ES-I3 (cell line): ENCODE measurements around the gene TAF4B.
"Not testable (repeated sequence)": the region's sequence is repeated elsewhere in the genome, so short reads cannot be mapped to it uniquely, and the experiment has no call there.

Experiments
- H3K36me3 ChIP-seq: 2 replicates; pipeline ENCODE4 v1.6.1; 2013; ENCODE audit warnings: mild to moderate bottlenecking, low read length, control low read depth, moderate library complexity; ENCODE audit not compliant: insufficient read depth
- H3K4me1 ChIP-seq: 2 replicates; pipeline ENCODE4 v1.6.1; 2013; ENCODE audit warnings: mild to moderate bottlenecking, control low read depth, low read length; ENCODE audit not compliant: insufficient read depth
- H3K9ac ChIP-seq: 2 replicates; pipeline ENCODE4 v1.6.1; 2013; ENCODE audit warnings: low read depth, mild to moderate bottlenecking, low read length, moderate library complexity
- H3K9me3 ChIP-seq: 2 replicates; pipeline ENCODE4 v1.6.1; 2013; ENCODE audit warnings: mild to moderate bottlenecking, low read length, moderate library complexity; ENCODE audit not compliant: control insufficient read depth, insufficient read depth

Gene TAF4B

DNA sequence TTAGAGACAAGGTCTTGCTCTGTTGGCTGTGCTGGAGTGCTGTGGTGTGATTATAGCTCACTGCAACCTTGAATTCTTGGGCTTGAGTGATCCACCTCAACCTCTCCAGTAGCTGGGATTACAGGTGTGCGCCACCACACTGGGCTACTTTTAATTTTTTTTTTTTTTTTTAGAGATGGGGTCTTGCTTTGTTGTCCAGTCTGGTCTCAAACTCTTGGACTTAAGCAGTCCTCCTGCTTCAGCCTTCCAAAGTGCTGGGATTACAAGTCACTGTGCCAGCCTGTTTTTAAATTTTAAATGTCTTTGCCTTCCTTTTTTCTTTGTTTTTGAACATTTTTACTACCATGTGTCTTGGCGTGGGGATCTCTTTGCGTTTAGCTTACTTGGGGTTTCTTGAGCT is 32.5 kb downstream of the TAF4B start:
- Histone ChIP-seq H3K9ac (no peak overlapping the region), H3K4me1 (no peaks in the 10 kb centered on the region; the same call in 1 of the 2 replicates)

DNA sequence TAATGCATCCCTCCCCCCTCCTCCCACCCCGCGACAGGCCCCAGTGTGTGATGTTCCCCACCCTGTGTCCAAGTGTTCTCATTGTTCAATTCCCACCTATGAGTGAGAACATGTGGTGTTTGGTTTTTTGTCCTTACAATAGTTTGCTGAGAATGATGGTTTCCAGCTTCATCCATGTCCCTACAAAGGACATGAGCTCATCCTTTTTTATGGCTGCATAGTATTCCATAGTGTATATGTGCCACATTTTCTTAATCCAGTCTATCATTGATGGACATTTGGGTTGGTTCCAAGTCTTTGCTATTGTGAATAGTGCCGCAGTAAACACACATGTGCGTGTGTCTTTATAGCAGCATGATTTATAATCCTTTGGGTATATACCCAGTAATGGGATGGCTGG is 33.2 kb downstream of the TAF4B start:
- not testable (repeated sequence) for H3K9ac ChIP-seq, H3K9me3 ChIP-seq, H3K4me1 ChIP-seq, H3K36me3 ChIP-seq

More for the DNA sequence above, 32.5 kb downstream of the TAF4B start:
- no peaks in the 10 kb centered on the region for H3K9me3 ChIP-seq
- H3K36me3 ChIP-seq, result no peaks in the 10 kb centered on the region

DNA sequence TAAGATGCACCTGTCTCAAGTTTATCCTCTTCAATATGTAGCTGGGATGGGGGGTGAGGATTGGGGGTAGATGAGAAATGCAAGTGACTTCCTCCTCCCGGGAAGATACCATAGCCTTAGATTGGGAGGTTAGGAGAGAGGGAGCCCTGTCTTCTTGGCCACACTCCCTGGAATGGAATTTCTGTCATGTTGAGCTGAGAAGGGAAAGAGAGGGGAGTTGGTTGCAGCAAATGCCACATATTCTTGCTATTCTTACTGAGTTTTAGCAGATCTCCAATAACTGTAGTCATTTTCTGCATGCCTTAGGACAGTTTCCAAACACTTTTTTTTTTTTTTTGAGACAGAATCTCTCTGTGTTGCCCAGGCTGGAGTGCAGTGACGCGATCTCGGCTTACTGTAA is 35.9 kb downstream of the TAF4B start:
- Histone ChIP-seq H3K9me3 (no peaks in the 10 kb centered on the region), H3K4me1 (no peaks in the 10 kb centered on the region; the same call in 1 of the 2 replicates), H3K36me3 (no peaks in the 10 kb centered on the region), H3K9ac (no peak overlapping the region)

DNA sequence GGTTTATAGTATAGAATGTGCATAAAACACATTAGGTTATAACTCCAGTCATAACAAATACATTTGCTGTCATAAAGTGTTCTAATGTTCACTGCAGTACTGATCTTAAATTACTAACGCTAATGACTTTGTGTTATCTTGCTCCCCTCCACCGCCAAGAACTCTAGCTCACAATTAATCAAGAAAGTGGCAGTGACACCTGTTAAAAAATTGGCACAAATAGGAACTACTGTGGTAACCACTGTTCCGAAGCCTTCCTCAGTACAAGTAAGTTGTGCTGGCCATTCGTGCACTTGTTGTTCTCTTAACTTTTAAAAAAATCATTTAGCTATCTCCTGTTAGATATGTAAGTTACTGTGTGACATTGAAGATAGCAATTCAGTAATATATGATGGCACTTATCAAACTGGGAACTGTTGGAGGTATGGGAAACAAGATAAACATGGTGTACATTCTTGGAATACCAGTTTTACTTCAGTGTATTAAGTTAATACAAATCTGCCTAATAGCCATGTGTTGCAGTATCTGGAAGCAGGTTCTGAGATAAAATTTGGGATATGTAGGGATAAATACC is 41.2 kb downstream of the TAF4B start:
- Histone ChIP-seq H3K36me3 (no peaks in the 10 kb centered on the region; the same call in 1 of the 2 replicates), H3K9me3 (no peaks in the 10 kb centered on the region), H3K9ac (no peak overlapping the region), H3K4me1 (no peaks in the 10 kb centered on the region)

DNA sequence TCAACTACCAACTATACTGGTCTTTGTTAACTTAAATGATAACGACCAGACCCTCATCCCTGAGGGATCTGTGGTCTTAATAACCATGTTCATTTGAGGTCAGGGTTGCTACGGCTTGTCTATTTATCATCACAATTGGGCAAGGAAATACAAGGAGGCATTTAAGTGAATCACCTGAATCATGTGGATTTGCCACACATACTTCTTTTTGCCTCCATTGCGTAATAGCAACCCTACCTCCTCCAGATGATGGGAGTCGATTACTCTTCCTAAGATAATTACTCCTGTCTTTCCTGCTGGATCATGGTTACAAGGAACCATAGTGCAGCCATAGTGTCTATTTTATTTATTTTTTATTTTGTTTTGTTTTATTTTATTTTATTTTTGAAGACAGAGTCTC is 42.2 kb downstream of the TAF4B start:
- Histone ChIP-seq H3K9me3 (no peaks in the 10 kb centered on the region), H3K36me3 (no peaks in the 10 kb centered on the region; the same call in 1 of the 2 replicates), H3K4me1 (no peaks in the 10 kb centered on the region)

DNA sequence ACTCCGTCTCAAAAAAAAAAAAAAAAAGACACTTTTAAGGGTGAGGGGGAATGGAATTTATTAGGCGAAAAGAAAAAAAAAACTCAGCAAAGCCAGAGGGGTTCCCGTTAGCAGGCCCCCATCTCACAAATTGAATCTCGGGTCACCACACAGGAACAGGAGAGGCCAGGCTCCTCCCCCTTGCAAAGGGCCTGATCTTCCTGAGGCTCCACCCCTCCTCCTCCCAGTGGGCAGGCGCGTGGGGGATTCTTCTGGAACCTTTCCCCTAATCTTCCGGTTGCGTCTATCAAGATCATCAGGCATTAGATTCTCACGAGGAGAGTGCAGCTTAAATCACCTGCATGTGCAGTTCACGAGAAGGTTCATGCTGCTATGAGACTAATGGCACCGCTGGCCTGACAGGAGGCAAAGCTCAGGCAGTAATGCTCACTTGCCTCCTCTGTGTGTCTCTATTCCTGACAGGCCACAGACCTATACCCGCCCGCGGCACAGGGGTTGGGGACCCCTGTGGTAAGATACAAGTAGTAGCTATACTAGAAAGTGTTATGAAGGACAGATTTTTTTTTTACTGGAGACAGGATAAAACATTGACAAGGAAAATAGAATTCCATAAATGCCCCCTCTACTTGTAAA is 45.8 kb downstream of the TAF4B start:
- Histone ChIP-seq H3K36me3 (peaks cover 5% of the 10 kb centered on the region; the same call in 1 of the 2 replicates), H3K9ac (no peak overlapping the region), H3K9me3 (no peaks in the 10 kb centered on the region), H3K4me1 (no peaks in the 10 kb centered on the region)

More for the DNA sequence above, 42.2 kb downstream of the TAF4B start:
- H3K9ac ChIP-seq, result no peak overlapping the region

DNA sequence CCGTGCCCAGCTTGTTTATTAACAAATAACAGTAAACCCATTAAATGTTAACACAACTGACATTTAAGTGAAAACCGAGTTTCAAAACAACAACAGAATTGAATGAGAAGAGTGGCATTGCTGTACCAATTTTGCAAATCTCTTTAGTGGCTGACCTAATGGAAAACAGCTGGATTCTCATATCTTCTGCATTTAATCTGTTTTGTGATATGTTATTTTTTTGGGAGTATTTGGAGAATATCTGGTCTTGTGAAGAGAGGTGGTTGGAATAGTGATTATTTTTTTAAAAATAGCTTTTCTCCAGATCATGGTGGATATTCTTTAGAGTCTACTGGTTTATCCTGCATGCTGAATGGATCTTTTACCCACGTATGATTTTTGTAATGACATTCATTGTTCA is 51.1 kb downstream of the TAF4B start:
- no peaks in the 10 kb centered on the region for H3K9me3 ChIP-seq
- H3K36me3 ChIP-seq, result peaks cover 8% of the 10 kb centered on the region
- H3K4me1 ChIP-seq, result no peaks in the 10 kb centered on the region
- no peak overlapping the region for H3K9ac ChIP-seq

DNA sequence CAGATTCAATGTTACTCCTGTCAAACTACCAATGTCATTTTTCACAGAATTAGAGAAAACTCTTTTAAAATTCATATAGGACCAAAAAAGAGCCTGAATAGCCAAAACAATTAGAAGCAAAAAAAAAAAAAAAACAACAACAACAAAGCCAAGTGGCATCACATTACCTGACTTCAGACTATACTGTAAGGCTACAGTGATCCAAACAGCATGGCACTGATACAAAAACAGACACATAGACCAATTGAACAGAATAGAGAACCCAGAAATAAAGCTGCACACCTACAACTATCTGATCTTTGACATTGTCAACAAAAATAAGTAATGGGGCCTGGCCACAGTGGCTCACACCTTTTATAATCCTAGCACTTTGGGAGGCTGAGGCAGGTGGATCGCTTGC is 53.2 kb downstream of the TAF4B start:
- H3K4me1 ChIP-seq, result no peaks in the 10 kb centered on the region
- peaks cover 13% of the 10 kb centered on the region for H3K36me3 ChIP-seq
- no peak overlapping the region for H3K9ac ChIP-seq
- H3K9me3 ChIP-seq, result no peaks in the 10 kb centered on the region

DNA sequence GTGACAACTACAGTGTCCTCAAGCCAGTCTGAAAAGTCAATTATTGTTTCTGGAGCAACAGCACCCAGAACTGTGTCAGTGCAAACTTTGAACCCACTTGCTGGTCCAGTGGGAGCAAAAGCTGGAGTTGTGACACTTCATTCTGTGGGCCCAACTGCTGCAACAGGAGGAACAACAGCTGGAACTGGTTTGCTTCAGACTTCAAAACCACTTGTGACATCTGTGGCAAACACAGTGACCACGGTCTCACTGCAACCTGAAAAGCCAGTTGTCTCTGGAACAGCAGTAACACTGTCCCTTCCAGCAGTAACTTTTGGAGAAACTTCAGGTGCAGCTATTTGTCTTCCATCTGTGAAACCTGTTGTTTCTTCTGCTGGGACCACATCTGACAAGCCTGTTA is 59.8 kb downstream of the TAF4B start:
- peaks cover 9% of the 10 kb centered on the region; the same call in 1 of the 2 replicates for H3K36me3 ChIP-seq

DNA sequence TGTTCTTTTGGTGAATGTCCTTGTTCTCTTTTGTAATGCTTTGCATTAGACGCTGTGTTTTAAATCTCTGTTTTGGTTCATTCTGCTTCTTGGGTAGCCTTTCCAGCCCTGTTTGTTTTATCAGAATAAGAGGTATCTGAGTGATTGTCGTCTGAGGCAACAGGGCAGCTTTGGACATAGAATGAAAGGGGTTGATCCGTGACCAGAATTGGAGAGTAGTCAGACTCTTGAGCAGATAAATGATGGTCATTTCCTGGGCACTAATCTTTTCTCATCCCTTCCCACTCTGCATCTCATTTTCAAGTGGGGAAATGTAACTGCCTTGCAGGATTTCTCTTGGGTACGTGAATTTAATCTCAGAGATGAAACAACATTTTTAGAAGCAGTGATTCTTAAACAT is 61.4 kb downstream of the TAF4B start:
- Histone ChIP-seq H3K9ac (no peak overlapping the region), H3K4me1 (no peaks in the 10 kb centered on the region), H3K36me3 (peaks cover 9% of the 10 kb centered on the region; the same call in 1 of the 2 replicates), H3K9me3 (no peaks in the 10 kb centered on the region)

More for the DNA sequence above, 59.8 kb downstream of the TAF4B start:
- Histone ChIP-seq H3K9me3 (no peaks in the 10 kb centered on the region), H3K4me1 (no peaks in the 10 kb centered on the region), H3K9ac (no peak overlapping the region)

DNA sequence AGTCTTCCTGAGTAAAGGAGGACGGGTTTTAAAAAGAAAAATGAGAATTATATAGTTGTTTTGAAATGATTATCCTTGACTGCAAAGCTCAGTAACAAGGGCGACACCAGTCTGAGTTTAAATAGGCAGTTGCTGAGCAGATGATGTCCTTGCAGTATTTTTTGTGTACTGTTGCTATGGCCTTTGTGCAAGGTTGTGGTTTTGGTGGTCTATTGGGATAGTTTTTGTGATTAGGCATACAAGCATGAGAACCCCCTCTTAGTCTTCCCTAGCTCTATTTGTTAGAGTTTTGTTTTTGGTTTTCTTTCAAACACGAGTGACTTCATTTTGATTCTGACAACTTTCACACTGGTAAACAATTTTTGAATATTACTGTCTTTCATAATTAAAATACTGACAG is 64.1 kb downstream of the TAF4B start:
- H3K9me3 ChIP-seq, result no peaks in the 10 kb centered on the region
- no peak overlapping the region for H3K9ac ChIP-seq
- no peaks in the 10 kb centered on the region for H3K4me1 ChIP-seq
- H3K36me3 ChIP-seq, result 0 out of 2 replicates have a peak, but pooled peaks cover 3% of the 10 kb centered on the region

DNA sequence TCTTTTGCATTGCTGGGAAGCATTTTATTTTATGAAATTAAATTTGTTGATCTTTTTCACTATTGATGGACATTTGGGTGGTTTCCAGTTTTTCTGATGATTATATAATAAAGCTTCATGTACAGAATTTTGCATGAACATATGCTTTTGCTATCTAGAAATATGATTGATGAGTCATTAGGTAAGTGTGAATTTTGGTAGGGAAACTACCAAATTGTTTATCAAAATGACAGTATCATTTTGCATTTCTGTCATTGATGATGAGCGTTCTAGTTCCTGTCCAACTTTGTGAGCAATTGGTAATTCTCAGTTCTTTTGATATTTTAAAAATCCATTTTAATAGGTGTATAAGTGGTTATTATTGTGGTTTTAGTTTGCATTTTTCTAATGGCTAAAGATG is 67.7 kb downstream of the TAF4B start:
- no peaks in the 10 kb centered on the region for H3K36me3 ChIP-seq

DNA sequence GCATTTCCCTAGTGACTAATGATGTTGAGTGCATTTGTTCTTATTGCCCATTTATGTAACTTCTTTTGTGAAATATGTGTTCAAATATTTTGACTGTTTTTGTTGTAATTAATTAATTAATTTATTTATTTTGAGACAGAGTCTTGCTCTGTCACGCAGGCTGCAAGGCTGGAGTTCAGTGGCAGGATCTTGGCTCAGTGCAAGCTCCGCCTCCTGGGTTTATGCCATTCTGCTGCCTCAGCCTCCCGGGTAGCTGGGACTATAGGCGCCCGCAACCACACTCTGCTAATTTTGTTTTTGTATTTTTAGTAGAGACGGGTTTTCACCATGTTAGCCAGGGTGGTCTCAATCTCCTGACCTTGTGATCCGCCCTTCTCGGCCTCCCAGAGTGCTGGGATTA is 71.9 kb downstream of the TAF4B start:
- Histone ChIP-seq H3K9me3 (no peaks in the 10 kb centered on the region), H3K9ac (no peak overlapping the region), H3K36me3 (no peaks in the 10 kb centered on the region), H3K4me1 (no peaks in the 10 kb centered on the region)

More for the DNA sequence above, 67.7 kb downstream of the TAF4B start:
- H3K4me1 ChIP-seq, result no peaks in the 10 kb centered on the region
- no peak overlapping the region for H3K9ac ChIP-seq
- no peaks in the 10 kb centered on the region for H3K9me3 ChIP-seq

DNA sequence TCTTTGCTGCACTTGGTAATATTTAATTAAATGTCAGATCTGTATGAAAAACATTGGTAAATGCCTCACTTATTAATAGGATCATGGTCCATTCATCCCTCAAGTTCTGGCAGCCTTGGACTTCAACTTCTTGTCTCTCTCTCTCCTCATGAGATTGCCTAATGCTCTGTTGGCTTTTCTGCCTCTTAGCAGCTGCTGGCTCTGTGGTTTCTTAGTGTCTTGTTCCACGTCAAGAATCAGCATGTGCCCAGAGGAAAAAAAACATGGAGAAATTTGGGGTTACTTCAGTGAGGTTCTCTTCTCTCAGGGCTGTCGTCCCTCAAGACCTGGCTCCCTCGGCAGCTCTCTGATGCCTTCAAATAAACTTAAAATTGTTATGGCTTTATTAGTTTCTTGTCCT is 75.4 kb downstream of the TAF4B start:
- no peaks in the 10 kb centered on the region for H3K4me1 ChIP-seq
- no peak overlapping the region for H3K9ac ChIP-seq
- no peaks in the 10 kb centered on the region for H3K9me3 ChIP-seq
- no peaks in the 10 kb centered on the region for H3K36me3 ChIP-seq

DNA sequence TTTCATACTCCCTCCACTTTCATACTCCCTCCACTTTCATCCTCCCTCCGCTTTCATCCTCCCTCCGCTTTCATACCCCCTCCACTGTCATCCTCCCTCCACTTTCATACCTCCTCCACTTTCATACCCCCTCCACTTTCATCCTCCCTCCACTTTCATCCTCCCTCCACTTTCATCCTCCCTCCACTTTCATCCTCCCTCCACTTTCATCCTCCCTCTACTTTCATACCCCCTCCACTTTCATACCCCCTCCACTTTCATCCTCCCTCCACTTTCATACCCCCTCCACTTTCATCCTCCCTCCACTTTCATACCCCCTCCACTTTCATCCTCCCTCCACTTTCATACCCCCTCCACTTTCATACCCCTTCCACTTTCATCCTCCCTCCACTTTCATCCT is 77.0 kb downstream of the TAF4B start:
- H3K36me3 ChIP-seq, H3K4me1 ChIP-seq, H3K9me3 ChIP-seq, H3K9ac ChIP-seq: not testable (repeated sequence)
